Measurements from ENCODE around the gene ATG2B. TPM values are rescaled to one million over a fixed set of nuclear protein-coding genes. Genes with fewer than 3 reads are reported as not detected.

ATG2B gene
- total RNA-seq, 1 donor from 2014 or later: 19.9 TPM

GRCh38 chr14:96309133-96309895 is 53.8 kb downstream of the ATG2B start:
- H3K4me1 Mint-ChIP-seq (ENCODE audit: unreplicated experiment): no peaks in the 10 kb centered on the region
- peaks cover 24% of the 10 kb centered on the region for H3K36me3 Mint-ChIP-seq
- no peaks in the 10 kb centered on the region for H3K9me3 Mint-ChIP-seq
- peak overlapping the region; percentile 48 for H3K4me3 Mint-ChIP-seq
- peak overlapping the region; percentile 5 for H3K27ac Mint-ChIP-seq
- TF ChIP-seq CTCF (conservative IDR thresholded peaks at IDR 0.05): no peak
- DNase-seq (ENCODE audit: extremely low spot score, unreplicated experiment): no peak
- no peaks in the 10 kb centered on the region for H3K27me3 Mint-ChIP-seq

- no peak overlapping the region for H3K4me3 Mint-ChIP-seq
- no peak overlapping the region for H3K27ac Mint-ChIP-seq
- H3K4me1 Mint-ChIP-seq (ENCODE audit: unreplicated experiment): no peaks in the 10 kb centered on the region
- H3K9me3 Mint-ChIP-seq: no peaks in the 10 kb centered on the region
- DNase-seq (ENCODE audit: extremely low spot score, unreplicated experiment): no peak
- no peaks in the 10 kb centered on the region for H3K27me3 Mint-ChIP-seq
- no peak for TF ChIP-seq CTCF (conservative IDR thresholded peaks at IDR 0.05)
- peaks cover 18% of the 10 kb centered on the region for H3K36me3 Mint-ChIP-seq
Measured at GRCh38 chr14:96307434-96307833, 55.7 kb downstream of the ATG2B start.

GRCh38 chr14:96304956-96305355 is 58.2 kb downstream of the ATG2B start:
- no peaks in the 10 kb centered on the region for H3K4me1 Mint-ChIP-seq (ENCODE audit: unreplicated experiment)
- no peaks in the 10 kb centered on the region for H3K9me3 Mint-ChIP-seq
- H3K27me3 Mint-ChIP-seq: no peaks in the 10 kb centered on the region
- peaks cover 20% of the 10 kb centered on the region for H3K36me3 Mint-ChIP-seq
- no peak for TF ChIP-seq CTCF (conservative IDR thresholded peaks at IDR 0.05)
- no peak overlapping the region for H3K27ac Mint-ChIP-seq
- no peak overlapping the region for H3K4me3 Mint-ChIP-seq
- no peak for DNase-seq (ENCODE audit: extremely low spot score, unreplicated experiment)

- H3K27ac Mint-ChIP-seq: no peak overlapping the region
- no peaks in the 10 kb centered on the region for H3K27me3 Mint-ChIP-seq
- H3K4me1 Mint-ChIP-seq (ENCODE audit: unreplicated experiment): peaks cover 6% of the 10 kb centered on the region
- peaks cover 22% of the 10 kb centered on the region for H3K36me3 Mint-ChIP-seq
- H3K9me3 Mint-ChIP-seq: no peaks in the 10 kb centered on the region
- TF ChIP-seq CTCF (conservative IDR thresholded peaks at IDR 0.05): no peak
- no peak overlapping the region for H3K4me3 Mint-ChIP-seq
- DNase-seq (ENCODE audit: extremely low spot score, unreplicated experiment): no peak
Measured at GRCh38 chr14:96303981-96304380, 59.2 kb downstream of the ATG2B start.

- no peak overlapping the region for H3K27ac Mint-ChIP-seq
- no peaks in the 10 kb centered on the region for H3K9me3 Mint-ChIP-seq
- H3K27me3 Mint-ChIP-seq: no peaks in the 10 kb centered on the region
- no peak overlapping the region for H3K4me3 Mint-ChIP-seq
- no peak for DNase-seq (ENCODE audit: extremely low spot score, unreplicated experiment)
- H3K36me3 Mint-ChIP-seq: peaks cover 15% of the 10 kb centered on the region
- peaks cover 6% of the 10 kb centered on the region for H3K4me1 Mint-ChIP-seq (ENCODE audit: unreplicated experiment)
- no peak for TF ChIP-seq CTCF (conservative IDR thresholded peaks at IDR 0.05)
Measured at GRCh38 chr14:96299441-96299840, 63.7 kb downstream of the ATG2B start.
